Activated T-cell treated with anti-CD3 and anti-CD28 coated beads, Interleukin-2, amount 50 U/mL, for 1 hour (primary cell): ENCODE data around the gene AHSG.

Source experiments
- DNase-seq: peaks from one replicate; pipeline ENCODE4 v3.0.0-alpha.2; 2020

AHSG gene

GRCh38 chr3:186646106-186646505 is 33.2 kb downstream of the AHSG start:
- DNase-seq, result no peak

GRCh38 chr3:186646841-186647240 is 34.0 kb downstream of the AHSG start:
- no peak for DNase-seq

GRCh38 chr3:186648851-186649250 is 36.0 kb downstream of the AHSG start:
- DNase-seq, result no peak

DNA sequence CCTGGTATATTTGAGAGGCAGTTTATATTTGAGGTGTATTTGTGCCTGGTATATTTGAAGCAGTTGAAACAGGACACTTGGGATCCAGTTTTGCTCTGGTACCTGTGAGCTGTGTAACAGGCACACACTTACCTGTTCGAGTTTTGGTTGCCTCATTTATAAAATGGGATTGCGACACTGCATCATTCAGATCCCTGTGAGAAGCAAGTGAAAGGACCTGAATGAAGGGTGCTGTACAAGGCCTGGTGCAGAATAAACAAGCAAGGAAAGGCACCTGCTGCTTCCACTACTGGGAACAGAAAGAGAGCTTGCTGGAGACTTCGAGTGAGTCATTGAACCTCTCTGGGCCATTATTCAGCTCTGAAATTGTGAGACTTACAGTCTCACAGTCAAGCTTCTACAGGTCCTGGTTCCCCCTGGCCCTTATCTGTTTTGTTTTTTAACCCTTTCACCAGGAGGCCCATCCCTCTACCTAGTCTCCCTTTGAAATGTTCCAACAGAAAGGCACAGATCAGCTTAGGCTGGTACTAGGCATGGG is 38.9 kb downstream of the AHSG start:
- DNase-seq, result no peak

DNA sequence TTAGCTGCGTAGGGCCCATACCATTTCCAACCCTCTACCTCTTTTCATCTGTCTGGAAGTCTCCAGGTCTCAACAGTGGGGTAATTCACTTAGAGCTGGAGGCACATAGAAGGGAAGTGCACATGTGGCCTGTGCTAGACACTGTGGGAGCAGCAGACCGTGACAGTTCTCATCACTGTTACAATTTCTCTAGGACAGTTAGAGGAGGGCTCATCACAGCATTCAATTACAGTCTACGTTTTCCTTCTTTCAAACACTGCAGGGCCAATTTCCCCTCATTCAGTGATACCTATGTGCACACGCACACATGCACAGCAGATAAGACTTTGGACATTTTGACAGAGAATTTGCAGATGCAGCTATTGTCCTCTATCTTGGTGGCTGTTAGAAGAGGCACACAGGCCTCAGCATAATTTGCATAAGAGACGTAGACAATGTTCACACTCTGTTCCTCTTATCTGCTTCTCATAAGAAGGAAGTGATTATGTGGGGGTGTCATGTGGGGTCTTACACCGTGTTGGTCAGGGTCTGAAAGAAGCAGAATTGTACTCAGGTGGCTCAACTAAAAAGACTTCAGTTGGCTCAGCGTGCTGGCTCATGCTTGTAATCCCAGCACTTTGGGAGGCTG is 40.3 kb downstream of the AHSG start:
- no peak for DNase-seq

GRCh38 chr3:186653984-186654383 is 41.1 kb downstream of the AHSG start:
- no peak for DNase-seq

DNA sequence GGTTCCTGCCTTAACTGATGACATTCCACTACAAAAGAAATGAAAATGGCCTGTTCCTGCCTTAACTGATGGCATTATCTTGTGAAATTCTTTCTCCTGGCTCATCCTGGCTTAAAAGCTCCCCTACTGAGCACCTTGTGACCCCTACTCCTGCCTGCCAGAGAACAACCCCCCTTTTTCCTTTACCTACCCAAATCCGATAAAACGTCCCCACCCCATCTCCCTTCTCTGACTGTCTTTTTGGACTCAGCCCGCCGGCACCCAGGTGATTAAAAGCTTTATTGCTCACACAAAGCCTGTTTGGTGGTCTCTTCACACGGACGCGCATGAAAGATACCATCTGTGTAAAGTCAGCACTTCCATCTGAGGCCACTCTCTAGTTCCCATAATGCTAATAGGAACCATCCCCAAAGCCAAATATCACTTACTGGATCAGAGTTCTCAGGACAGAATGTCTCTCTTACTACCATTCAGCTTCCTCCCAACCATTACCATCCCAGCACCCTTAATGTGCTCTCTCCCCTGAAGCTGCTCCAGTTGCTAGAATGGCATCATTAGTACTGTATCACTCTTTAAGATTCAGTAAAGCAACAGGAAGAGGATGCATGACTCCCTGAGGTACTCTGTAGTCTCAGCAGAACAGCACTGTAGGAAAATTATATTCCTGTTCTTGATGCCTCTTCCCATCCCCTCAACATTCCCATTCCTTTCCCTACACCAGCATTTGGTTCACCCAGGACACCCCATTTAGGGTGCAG is 50.7 kb downstream of the AHSG start:
- DNase-seq, result no peak

- no peak for DNase-seq
Measured at GRCh38 chr3:186664119-186664495, 51.2 kb downstream of the AHSG start.

- DNase-seq, result no peak
Measured at GRCh38 chr3:186664506-186664905, 51.6 kb downstream of the AHSG start.

DNA sequence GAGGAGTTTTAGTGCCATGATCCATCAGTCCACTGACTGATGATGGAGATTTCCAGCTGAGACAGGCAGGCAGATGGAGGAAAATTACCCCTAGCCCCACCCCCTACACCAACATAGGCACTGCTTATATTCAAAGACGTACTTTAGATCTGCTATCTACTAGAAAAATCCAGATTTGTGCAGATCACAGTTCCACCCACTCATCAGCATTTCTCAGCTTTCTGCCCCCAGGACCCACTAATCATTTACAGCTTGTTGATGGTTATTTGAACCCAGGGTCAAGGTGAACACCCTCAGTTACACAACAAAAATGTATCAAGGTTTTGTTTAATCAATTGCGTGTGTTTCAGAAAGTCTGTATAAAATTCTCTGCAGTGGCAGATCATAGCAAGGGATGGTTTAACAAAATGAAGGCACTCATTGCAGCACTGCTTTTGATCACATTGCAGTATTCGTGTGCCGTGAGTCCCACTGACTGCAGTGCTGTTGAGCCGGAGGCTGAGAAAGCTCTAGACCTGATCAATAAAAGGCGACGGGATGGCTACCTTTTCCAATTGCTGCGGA is 52.8 kb downstream of the AHSG start, which contains the start of gene HRG:
TSS of gene HRG (plus strand) at position 390 of the 564 bp plus-strand sequence. CDS start at position 408, 18 bp downstream.
- DNase-seq, result no peak

GRCh38 chr3:186668426-186668825 is 55.6 kb downstream of the AHSG start:
- no peak for DNase-seq

- DNase-seq, result no peak
Measured at GRCh38 chr3:186669378-186670084, 56.7 kb downstream of the AHSG start.

DNA sequence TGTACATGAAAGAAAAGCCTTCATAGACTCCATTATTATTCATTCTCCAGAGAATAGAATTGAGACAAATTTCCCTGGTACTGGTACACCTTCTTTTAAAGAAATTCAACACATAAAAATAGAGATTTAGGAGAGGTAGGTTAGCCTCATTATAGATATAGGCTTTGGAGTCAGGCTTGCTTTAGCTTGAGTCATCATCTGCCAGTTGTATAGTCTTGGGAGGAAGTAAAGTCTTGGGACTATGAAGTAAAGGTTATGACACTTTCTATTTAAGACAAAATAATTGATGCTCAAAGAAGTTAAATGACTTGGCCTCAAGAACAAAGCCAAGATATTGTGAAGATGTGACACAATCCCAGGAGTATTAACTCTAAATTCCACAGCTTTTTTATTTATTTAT is 57.3 kb downstream of the AHSG start:
- no peak for DNase-seq
